Effector memory CD4-positive, alpha-beta T cell (primary cell): ENCODE results near the gene SIRT7.
"Not testable (repeated sequence)": the region's sequence is repeated elsewhere in the genome, so short reads cannot be mapped to it uniquely, and the experiment has no call there.

Source experiments
- DNase-seq, 3 donors: peaks; one replicate each; pipeline ENCODE4 v3.0.0-alpha.2; 2020
- H3K27ac ChIP-seq: 2 replicates; pipeline ENCODE4 v1.7.0; 2013; ENCODE audit warnings: mild to moderate bottlenecking, low read length, moderate library complexity; ENCODE audit not compliant: insufficient read depth, poor library complexity, severe bottlenecking
- H3K27me3 ChIP-seq: replicated peaks from 2 replicates; pipeline ENCODE4 v1.7.0; 2013; ENCODE audit warnings: mild to moderate bottlenecking, low read length; ENCODE audit not compliant: insufficient read depth, control insufficient read depth, poor library complexity, severe bottlenecking
- H3K36me3 ChIP-seq: 2 replicates; pipeline ENCODE4 v1.7.0; 2013; ENCODE audit warnings: mild to moderate bottlenecking, low read length, moderate library complexity; ENCODE audit not compliant: control insufficient read depth, insufficient read depth
- H3K4me1 ChIP-seq: 2 replicates; pipeline ENCODE4 v1.7.0; 2013; ENCODE audit warnings: low read length, mild to moderate bottlenecking; ENCODE audit not compliant: control insufficient read depth, insufficient read depth, poor library complexity, severe bottlenecking
- H3K4me3 ChIP-seq: 2 replicates; pipeline ENCODE4 v1.7.0; 2013; ENCODE audit warnings: low read length, low read depth, mild to moderate bottlenecking; ENCODE audit not compliant: insufficient read depth, poor library complexity, severe bottlenecking
- H3K9me3 ChIP-seq: 2 replicates; pipeline ENCODE4 v1.7.0; 2013; ENCODE audit warnings: mild to moderate bottlenecking, low read length, moderate library complexity; ENCODE audit not compliant: control insufficient read depth

The SIRT7 gene

DNA sequence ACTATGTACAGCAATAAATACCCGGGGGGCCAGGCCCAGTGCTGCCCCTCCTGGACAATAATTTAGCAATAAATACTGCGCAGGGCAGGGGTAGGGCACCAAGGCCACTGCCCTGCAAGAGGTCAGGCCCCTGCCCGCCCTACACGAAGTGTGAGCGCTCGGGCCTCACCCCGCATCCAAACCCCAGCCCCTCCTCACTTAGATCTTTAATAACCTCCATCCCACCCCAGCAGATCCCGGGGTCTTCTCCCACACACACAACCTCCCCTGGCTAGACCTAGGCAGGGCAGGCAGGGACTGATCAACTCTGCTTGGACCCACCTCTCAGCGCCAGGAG lies 325 bp upstream of the SIRT7 start:
- H3K27me3 ChIP-seq, DNase-seq, H3K9me3 ChIP-seq, H3K4me3 ChIP-seq: not testable (repeated sequence)
- Histone ChIP-seq H3K36me3 (peaks cover 29% of the 10 kb centered on the region), H3K4me1 (peaks cover 12% of the 10 kb centered on the region), H3K27ac (peak overlapping the region; percentile 42)

DNA sequence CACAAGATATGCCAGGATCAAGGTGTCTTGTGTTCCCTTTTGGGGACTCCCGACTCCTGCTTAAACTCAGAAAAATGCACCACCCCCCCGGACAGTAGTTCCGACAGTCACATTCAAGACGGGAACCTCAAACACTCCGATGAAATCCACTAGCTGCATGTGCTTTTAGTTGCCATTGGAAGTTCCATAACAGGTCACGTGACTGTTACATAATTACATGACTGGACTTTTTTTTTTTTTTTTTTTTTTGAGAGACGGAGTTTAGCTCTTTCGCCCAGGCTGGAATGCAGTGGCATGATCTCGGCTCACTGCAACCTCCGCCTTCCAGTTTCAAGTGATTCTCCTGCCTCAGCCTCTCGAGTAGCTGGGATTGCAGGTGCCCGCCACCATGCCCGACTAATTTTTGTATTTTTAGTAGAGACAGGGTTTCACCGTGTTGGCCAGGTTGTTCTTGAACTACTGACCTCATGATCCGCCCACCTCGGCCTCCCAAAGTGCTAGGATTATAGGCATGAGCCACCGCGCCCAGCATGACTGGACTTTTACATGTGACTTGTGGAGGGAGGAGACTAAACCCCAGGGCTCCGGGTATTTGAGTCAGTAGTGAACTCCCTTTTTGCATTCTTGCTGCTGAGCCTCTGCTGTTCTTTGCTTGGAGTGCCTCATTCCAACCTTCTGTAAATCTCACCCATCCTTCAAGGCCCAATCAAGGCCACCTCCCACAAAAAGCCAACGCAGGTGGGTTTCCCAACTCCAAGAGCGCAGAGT lies 1.6 kb downstream of the SIRT7 start:
- DNase-seq: no peak
- H3K36me3 ChIP-seq: peaks cover 44% of the 10 kb centered on the region
- peaks cover 15% of the 10 kb centered on the region for H3K4me1 ChIP-seq
- H3K27ac ChIP-seq: no peak overlapping the region
- no peaks in the 10 kb centered on the region for H3K27me3 ChIP-seq
- H3K4me3 ChIP-seq: peak overlapping the region; percentile 53
- no peaks in the 10 kb centered on the region for H3K9me3 ChIP-seq

GRCh38 chr17:81915331-81915730 lies 2.6 kb downstream of the SIRT7 start:
- DNase-seq: no peak
- Histone ChIP-seq H3K36me3 (peaks cover 44% of the 10 kb centered on the region), H3K27ac (no peak overlapping the region), H3K9me3 (no peaks in the 10 kb centered on the region), H3K4me1 (peaks cover 21% of the 10 kb centered on the region), H3K27me3 (no peaks in the 10 kb centered on the region), H3K4me3 (no peak overlapping the region)

- Histone ChIP-seq H3K4me3 (no peak overlapping the region), H3K4me1 (peaks cover 27% of the 10 kb centered on the region), H3K27ac (no peak overlapping the region)
Measured at GRCh38 chr17:81914103-81914850, 3.7 kb downstream of the SIRT7 start.

GRCh38 chr17:81913394-81914102 lies 4.4 kb downstream of the SIRT7 start:
- Histone ChIP-seq H3K4me3 (no peak overlapping the region), H3K27ac (no peak overlapping the region), H3K27me3 (no peaks in the 10 kb centered on the region), H3K9me3 (no peaks in the 10 kb centered on the region), H3K36me3 (peaks cover 44% of the 10 kb centered on the region), H3K4me1 (peaks cover 27% of the 10 kb centered on the region)
- no peak for DNase-seq

More at GRCh38 chr17:81914103-81914850, 3.7 kb downstream of the SIRT7 start:
- peaks cover 44% of the 10 kb centered on the region for H3K36me3 ChIP-seq
- no peak for DNase-seq
- H3K9me3 ChIP-seq: no peaks in the 10 kb centered on the region
- H3K27me3 ChIP-seq: no peaks in the 10 kb centered on the region

DNA sequence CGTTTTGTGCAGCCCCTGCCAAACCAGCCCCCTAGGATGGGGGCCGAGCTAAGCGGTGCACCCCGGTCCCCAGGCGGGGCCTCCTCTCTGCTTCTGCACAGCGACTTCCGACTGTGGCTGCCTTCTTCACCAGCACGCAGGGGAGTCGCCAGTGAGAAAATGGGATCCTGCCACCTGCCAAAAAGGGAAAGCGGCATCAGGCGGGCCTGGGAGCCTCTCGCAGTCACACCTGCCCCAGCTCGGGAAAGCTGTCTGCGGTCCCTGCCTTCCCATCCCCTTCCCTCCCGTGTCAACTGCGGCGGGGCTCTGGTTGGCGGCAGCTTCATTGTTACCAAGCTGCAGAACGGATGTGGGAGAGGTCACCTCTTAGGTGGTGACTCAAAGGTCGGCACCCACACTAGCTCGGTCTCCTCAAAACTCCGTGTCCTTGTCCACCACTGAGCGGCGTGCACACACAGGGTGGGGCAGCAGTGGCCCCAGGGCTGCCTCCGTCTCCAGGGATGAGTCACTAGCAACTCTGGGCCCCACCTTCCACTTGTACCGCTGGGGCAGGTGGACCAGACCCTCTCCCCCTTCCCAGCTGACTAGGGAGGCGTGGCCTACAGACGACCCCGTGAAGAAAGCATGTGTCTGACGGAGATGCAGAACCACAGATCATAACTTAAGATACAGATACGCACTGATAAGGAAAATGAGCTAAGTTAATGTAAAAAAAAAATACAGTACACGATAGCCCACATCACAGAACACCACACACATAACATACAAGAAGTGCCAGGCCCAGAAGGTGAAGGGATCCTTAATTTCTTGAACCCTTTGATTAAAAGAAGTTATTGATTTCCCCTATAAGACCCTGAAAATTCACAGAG lies 5.3 kb downstream of the SIRT7 start:
- Histone ChIP-seq H3K36me3 (peaks cover 44% of the 10 kb centered on the region), H3K27ac (no peak overlapping the region), H3K4me3 (no peak overlapping the region), H3K9me3 (no peaks in the 10 kb centered on the region), H3K4me1 (peaks cover 22% of the 10 kb centered on the region), H3K27me3 (no peaks in the 10 kb centered on the region)
- no peak for DNase-seq

- DNase-seq: no peak
- H3K4me1 ChIP-seq: peaks cover 19% of the 10 kb centered on the region
- peaks cover 46% of the 10 kb centered on the region for H3K36me3 ChIP-seq
- no peaks in the 10 kb centered on the region for H3K9me3 ChIP-seq
- no peak overlapping the region for H3K4me3 ChIP-seq
- H3K27ac ChIP-seq: peak overlapping the region; percentile 42
- H3K27me3 ChIP-seq: no peaks in the 10 kb centered on the region
Measured at GRCh38 chr17:81911969-81912368, 6.0 kb downstream of the SIRT7 start.

DNA sequence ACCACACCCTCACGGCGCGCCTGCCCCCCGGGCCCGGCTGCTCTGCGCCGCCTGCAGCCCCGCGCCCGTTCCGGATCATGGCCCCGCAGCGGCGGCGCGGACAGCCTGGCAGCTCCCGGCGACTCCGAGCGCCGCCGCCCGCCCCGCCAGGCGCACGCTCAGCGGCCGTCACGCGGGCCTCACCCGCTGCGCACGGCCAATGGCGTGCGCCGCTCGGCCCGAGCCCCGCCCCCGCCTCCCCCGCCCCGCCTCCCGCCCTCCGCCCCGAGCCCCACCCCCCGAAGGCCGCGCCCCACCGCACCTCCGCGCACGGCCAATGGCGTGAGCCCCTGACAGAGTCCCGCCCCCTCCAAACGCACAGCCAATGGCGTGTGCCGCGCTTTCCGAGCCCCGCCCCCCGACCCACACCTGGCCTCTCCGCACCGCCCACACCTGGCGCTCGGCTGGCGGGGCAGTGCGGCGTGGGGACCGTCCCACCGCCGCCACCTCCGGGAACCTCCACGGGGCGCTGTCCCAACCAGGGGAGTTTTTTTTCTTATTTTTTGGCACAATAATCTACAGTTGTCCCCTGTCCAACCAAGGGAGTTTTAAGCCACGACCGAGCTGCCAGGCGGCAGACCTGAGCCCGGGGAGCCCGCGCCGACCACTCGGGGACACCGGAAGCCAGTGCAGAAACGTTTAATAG lies 6.6 kb downstream of the SIRT7 start, which contains the start of gene PCYT2:
PCYT2 (minus strand) TSS at position 123 of the 685 bp plus-strand sequence; CDS start at position 79, 44 bp downstream.
- peak; percentile 86 to 94 (median 92) for DNase-seq
- H3K27ac ChIP-seq: peak within 1 kb of the TSS; percentile 53
- H3K27me3 ChIP-seq: no peaks in the 10 kb centered on the region
- peaks cover 52% of the 10 kb centered on the region for H3K36me3 ChIP-seq
- H3K4me3 ChIP-seq: peak within 1 kb of the TSS; percentile 62
- peaks cover 14% of the 10 kb centered on the region for H3K4me1 ChIP-seq
- H3K9me3 ChIP-seq: no peaks in the 10 kb centered on the region

DNA sequence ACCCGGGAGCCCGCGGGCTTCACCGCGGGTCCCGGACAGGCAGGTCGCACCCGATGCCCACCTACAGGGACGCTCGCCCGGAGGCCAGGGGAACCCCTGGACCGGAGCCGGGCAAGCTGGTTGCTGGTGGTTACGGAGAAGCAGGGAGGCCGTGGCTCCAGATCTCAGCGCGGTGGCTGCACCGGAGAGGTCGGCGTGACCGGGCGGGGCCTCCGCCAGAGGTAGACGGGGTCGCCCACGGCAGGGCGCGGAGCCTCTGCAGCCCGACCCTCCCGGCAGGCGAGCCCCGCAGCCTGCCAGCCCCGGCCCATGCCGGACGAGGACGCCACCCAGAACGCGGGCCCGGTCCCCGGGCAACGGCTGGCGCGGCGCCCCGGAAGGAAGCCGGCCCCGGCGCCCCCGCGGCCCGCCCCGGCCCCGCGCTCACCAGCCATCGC lies 7.1 kb downstream of the SIRT7 start:
- Histone ChIP-seq H3K9me3 (no peaks in the 10 kb centered on the region), H3K27me3 (no peaks in the 10 kb centered on the region), H3K4me3 (peak overlapping the region; percentile 62), H3K4me1 (peaks cover 14% of the 10 kb centered on the region), H3K27ac (peak overlapping the region; percentile 53), H3K36me3 (peaks cover 48% of the 10 kb centered on the region)
- DNase-seq: peak in 1 of 3 donors; percentile 6
